K562 (cell line): Measurements from ENCODE around the gene CHRDL2. TPM values are rescaled to one million over a fixed set of nuclear protein-coding genes. Genes with fewer than 3 reads are reported as not detected.
A peak's percentile ranks its signal among the peaks of the same experiment; 100 is the strongest.

Source experiments
- ATF2 ChIP-seq: sonication (generic); formaldehyde crosslinking; IDR thresholded peaks from 2 replicates; pipeline ENCODE4 v1.8.1; 2022; ENCODE audit warnings: missing genetic modification reagents
- CREM ChIP-seq: IDR thresholded peaks from 2 replicates; pipeline ENCODE4 v1.6.1; 2014; ENCODE audit warnings: antibody characterized with exemption, low read depth
- CTBP1 ChIP-seq: fragments of 450-650 bp; IDR thresholded peaks from 2 replicates; pipeline ENCODE4 v1.6.1; 2016; ENCODE audit warnings: borderline replicate concordance
- ELF1 ChIP-seq: fragments of 200-800 bp; sonication (Bioruptor generic); IDR thresholded peaks from 2 replicates; pipeline ENCODE4 v1.6.1; 2016; ENCODE audit warnings: missing genetic modification characterization, missing compliant biosample characterization
- ETV5 ChIP-seq: sonication (generic); formaldehyde crosslinking; IDR thresholded peaks from 2 replicates; pipeline ENCODE4 v1.4.0; 2020; ENCODE audit warnings: low read depth, mild to moderate bottlenecking, missing genetic modification reagents
- FOS ChIP-seq: IDR thresholded peaks from 3 replicates; pipeline ENCODE4 v1.6.1; 2011; ENCODE audit not compliant: insufficient read length; ENCODE audit errors: extremely low read depth
- GABPA ChIP-seq: fragments of 200-800 bp; sonication (Bioruptor generic); conservative IDR thresholded peaks from 2 replicates; pipeline ENCODE4 v1.6.1; 2016; ENCODE audit warnings: low read depth, missing genetic modification characterization, missing compliant biosample characterization
- ILF3 ChIP-seq: fragments of 450-650 bp; IDR thresholded peaks from 2 replicates; pipeline ENCODE4 v1.6.1; 2018; ENCODE audit warnings: antibody characterized with exemption, mild to moderate bottlenecking, moderate library complexity, borderline replicate concordance
- LEF1 ChIP-seq: fragments of 450-650 bp; IDR thresholded peaks from 2 replicates; pipeline ENCODE4 v1.6.1; 2016; ENCODE audit warnings: mild to moderate bottlenecking
- MXI1 ChIP-seq: IDR thresholded peaks from 2 replicates; pipeline ENCODE4 v1.6.1; 2011; ENCODE audit warnings: low read depth, mild to moderate bottlenecking, improper control_type of control experiment, low read length
- NCOR1 ChIP-seq: fragments of 450-650 bp; IDR thresholded peaks from 2 replicates; pipeline ENCODE4 v1.6.1; 2016; ENCODE audit warnings: mild to moderate bottlenecking, moderate library complexity
- POU5F1 ChIP-seq: fragments of 150-350 bp; IDR thresholded peaks from 2 replicates; pipeline ENCODE4 v1.6.1; 2014; ENCODE audit warnings: borderline replicate concordance, low read length, low read depth, mild to moderate bottlenecking; ENCODE audit not compliant: partially characterized antibody
- PRMT5 ChIP-seq: sonication (generic); formaldehyde crosslinking; IDR thresholded peaks from 2 replicates; pipeline ENCODE4 v1.5.0; 2020; ENCODE audit warnings: missing genetic modification reagents
- PTBP1 ChIP-seq: fragments of 200-400 bp; formaldehyde crosslinking; IDR thresholded peaks from 2 replicates; pipeline ENCODE4 v1.6.1; 2017; ENCODE audit warnings: low read depth, low read length
- SIRT6 ChIP-seq: IDR thresholded peaks from one replicate; pipeline ENCODE4 v1.6.1; 2012; ENCODE audit warnings: low read depth, mild to moderate bottlenecking, control low read depth, inconsistent platforms, low read length, moderate library complexity
- SNIP1 ChIP-seq: fragments of 450-650 bp; IDR thresholded peaks from 2 replicates; pipeline ENCODE4 v1.7.1; 2017; ENCODE audit warnings: low read depth, mild to moderate bottlenecking
- SUPT5H ChIP-seq: fragments of 450-650 bp; IDR thresholded peaks from 2 replicates; pipeline ENCODE4 v1.6.1; 2016
- TAF7 ChIP-seq: fragments of 450-650 bp; IDR thresholded peaks from 2 replicates; pipeline ENCODE4 v1.6.1; 2016; ENCODE audit warnings: missing genetic modification characterization, missing compliant biosample characterization
- ZBTB17 ChIP-seq: fragments of 450-650 bp; formaldehyde crosslinking; IDR thresholded peaks from 2 replicates; pipeline ENCODE4 v1.4.0; 2020; ENCODE audit warnings: mild to moderate bottlenecking
- ZNF282 ChIP-seq: sonication (generic); formaldehyde crosslinking; IDR thresholded peaks from 2 replicates; pipeline ENCODE4 v1.8.1; 2023; ENCODE audit warnings: missing genetic modification reagents
- ZNF431 ChIP-seq: sonication (generic); formaldehyde crosslinking; IDR thresholded peaks from 2 replicates; pipeline ENCODE4 v1.8.0; 2022; ENCODE audit warnings: mild to moderate bottlenecking, missing genetic modification reagents
- ZNF436 ChIP-seq: fragments of 250-450, 450-650 bp; sonication (Bioruptor Pico); formaldehyde crosslinking; IDR thresholded peaks from 2 replicates; pipeline ENCODE4 v1.7.0; 2020; ENCODE audit warnings: mild to moderate bottlenecking
- ZNF507 ChIP-seq: conservative IDR thresholded peaks from 2 replicates; pipeline ENCODE4 v1.6.1; 2017; ENCODE audit warnings: missing genetic modification characterization, missing compliant biosample characterization
- ZNF586 ChIP-seq: fragments of 450-650 bp; formaldehyde crosslinking; conservative IDR thresholded peaks from 2 replicates; pipeline ENCODE4 v1.4.0; 2020; ENCODE audit warnings: mild to moderate bottlenecking, moderate library complexity
- polyA plus RNA-seq, 8 experiments: library from polyadenylated mRNA; depleted of rRNA in 4 of 8; stranded (reverse) in 5 of 8; unstranded in 3 of 8; fragments of >200 nt; fragmentation: Nextera tagmentation in 2 of 8; fragmentation: Illumina TruSeq in 1 of 8; extraction: Ambion mirVana in 2 of 8; extraction: Trizol in 1 of 8; gene quantifications; 2 replicates each; pipeline versions ENCODE4 v1.2.1 to v1.2.3, GENCODE V29; 2011 to 2014; ENCODE audit warnings: inconsistent platforms in 1 of 8, missing spikeins in 1 of 8
- total RNA-seq, 7 experiments: library from RNA; depleted of rRNA in 6 of 7; stranded (reverse); fragments of >200 nt in 6 of 7; fragmentation: Illumina TruSeq in 2 of 7; extraction: Trizol in 2 of 7; gene quantifications; 2 replicates each; pipeline versions ENCODE4 v1.2.1 to v1.2.3, GENCODE V29; 2011 to 2021; ENCODE audit warnings: low replicate concordance in 1 of 7
- TF ChIP-seq, protein P1 (sequence below): fragments of 450-650 bp; formaldehyde crosslinking; IDR thresholded peaks from 2 replicates; pipeline ENCODE4 v1.4.0; 2022; ENCODE audit warnings: missing genetic modification characterization
- TF ChIP-seq, protein P2 (sequence below): sonication (generic); formaldehyde crosslinking; IDR thresholded peaks from 2 replicates; pipeline ENCODE4 v1.8.0; 2022; ENCODE audit warnings: mild to moderate bottlenecking, missing genetic modification reagents
- TF ChIP-seq, protein P3 (sequence below): fragments of 250-450 bp; sonication (Bioruptor Pico); IDR thresholded peaks from 2 replicates; pipeline ENCODE4 v1.4.0; 2020; ENCODE audit warnings: borderline replicate concordance

The CHRDL2 gene
- total and polyA plus RNA-seq, 9 of the 15 experiments (the other 6 are each of a cell fraction or from before 2014, with no cell fraction given), result not detected

GRCh38 chr11:74672956-74673692 lies 58.1 kb downstream of the CHRDL2 start (continued):
- TF ChIP-seq FOS (no peak), CREM (peak; percentile 42; the same call in 1 of the 2 replicates), ZBTB17 (CRISPR knock-in tag) (no peak), ZNF282 (CRISPR knock-in tag) (no peak), SIRT6 (no peak), PTBP1 (no peak), SNIP1 (no peak), MXI1 (no peak), SUPT5H (no peak), NCOR1 (no peak), ILF3 (no peak), ZNF436 (CRISPR knock-in tag) (no peak), CTBP1 (peak; percentile 54; the same call in 1 of the 2 replicates), ZNF586 (no peak), LEF1 (peak; percentile 34; the same call in 1 of the 2 replicates), ZNF431 (no peak), POU5F1 (no peak), ZNF507 (tag) (no peak), ETV5 (CRISPR knock-in tag) (0 out of 2 replicates have a peak, but pooled peaks have one; percentile 25), GABPA (tag) (no peak), ELF1 (tag) (no peak), TAF7 (tag) (no peak), PRMT5 (CRISPR knock-in tag) (no peak), ATF2 (CRISPR knock-in tag) (no peak)
- TF ChIP-seq, protein P1, sequence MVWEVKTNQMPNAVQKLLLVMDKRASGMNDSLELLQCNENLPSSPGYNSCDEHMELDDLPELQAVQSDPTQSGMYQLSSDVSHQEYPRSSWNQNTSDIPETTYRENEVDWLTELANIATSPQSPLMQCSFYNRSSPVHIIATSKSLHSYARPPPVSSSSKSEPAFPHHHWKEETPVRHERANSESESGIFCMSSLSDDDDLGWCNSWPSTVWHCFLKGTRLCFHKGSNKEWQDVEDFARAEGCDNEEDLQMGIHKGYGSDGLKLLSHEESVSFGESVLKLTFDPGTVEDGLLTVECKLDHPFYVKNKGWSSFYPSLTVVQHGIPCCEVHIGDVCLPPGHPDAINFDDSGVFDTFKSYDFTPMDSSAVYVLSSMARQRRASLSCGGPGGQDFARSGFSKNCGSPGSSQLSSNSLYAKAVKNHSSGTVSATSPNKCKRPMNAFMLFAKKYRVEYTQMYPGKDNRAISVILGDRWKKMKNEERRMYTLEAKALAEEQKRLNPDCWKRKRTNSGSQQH, result no peak
- TF ChIP-seq, protein P2, sequence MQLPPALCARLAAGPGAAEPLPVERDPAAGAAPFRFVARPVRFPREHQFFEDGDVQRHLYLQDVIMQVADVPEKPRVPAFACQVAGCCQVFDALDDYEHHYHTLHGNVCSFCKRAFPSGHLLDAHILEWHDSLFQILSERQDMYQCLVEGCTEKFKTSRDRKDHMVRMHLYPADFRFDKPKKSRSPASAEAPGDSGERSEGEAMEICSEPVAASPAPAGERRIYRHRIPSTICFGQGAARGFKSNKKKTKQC (CRISPR knock-in tag), result no peak
- TF ChIP-seq, protein P3, sequence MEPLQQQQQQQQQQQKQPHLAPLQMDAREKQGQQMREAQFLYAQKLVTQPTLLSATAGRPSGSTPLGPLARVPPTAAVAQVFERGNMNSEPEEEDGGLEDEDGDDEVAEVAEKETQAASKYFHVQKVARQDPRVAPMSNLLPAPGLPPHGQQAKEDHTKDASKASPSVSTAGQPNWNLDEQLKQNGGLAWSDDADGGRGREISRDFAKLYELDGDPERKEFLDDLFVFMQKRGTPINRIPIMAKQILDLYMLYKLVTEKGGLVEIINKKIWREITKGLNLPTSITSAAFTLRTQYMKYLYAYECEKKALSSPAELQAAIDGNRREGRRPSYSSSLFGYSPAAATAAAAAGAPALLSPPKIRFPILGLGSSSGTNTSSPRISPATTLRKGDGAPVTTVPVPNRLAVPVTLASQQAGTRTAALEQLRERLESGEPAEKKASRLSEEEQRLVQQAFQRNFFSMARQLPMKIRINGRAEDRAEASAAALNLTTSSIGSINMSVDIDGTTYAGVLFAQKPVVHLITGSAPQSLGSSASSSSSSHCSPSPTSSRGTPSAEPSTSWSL (CRISPR knock-in tag), result no peak
